Stimulated activated CD8-positive, alpha-beta memory T cell treated with anti-CD3 and anti-CD28 coated beads, Interleukin-12 subunit alpha, Interleukin-12 subunit beta, amount 100 ng/mL, for 24 hours (primary cell): ENCODE data around the gene ALDH2.
"Not testable (repeated sequence)": the region's sequence is repeated elsewhere in the genome, so short reads cannot be mapped to it uniquely, and the experiment has no call there.

ENCODE experiments used
- DNase-seq: peaks from one replicate; pipeline ENCODE4 v3.0.0-alpha.2; 2020; ENCODE audit errors: extremely low read depth

Gene ALDH2

DNA sequence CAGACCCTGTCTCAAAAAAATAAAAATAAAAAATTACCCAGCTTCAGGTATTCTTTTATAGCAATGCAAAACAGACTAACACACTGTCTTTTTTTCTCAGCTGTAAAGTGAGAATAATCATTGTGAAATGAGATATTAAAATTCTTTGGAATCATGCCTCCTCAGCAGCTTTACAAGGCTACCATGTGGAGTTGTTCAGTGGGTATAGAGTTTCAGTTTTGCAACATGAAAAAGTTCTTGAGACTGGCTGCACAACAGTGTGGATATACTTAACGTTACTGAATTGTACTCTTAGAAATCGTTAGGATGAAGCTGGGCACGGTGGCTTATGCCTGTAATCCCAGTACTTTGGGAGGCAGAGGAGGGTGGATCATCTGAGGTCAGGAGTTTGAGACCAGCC, 59.6 kb downstream of the ALDH2 start:
- no peak for DNase-seq

DNA sequence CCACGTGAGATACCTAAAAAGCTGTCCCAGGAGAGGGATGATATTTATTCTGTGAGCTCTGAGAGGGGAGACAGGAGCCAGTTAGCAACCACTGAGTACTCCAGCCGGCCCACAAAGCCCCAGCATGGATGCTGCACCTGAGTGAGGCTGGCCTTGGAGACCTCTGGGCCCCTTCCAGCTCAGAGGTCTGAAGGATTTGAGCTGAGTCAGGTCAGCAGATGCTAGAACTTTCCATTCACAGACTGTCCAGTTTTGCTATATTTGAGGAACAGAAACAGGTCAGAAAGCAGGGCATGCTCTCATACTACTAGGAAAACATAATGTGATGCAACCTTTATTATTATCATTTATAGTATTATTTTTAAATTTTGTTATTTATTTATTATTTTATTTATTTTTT, 60.3 kb downstream of the ALDH2 start:
- DNase-seq: no peak

GRCh38 chr12:111827907-111828306, 61.2 kb downstream of the ALDH2 start:
- DNase-seq: no peak

- no peak for DNase-seq
These were observed 61.7 kb downstream of the ALDH2 start for GRCh38 chr12:111828338-111828979.

DNA sequence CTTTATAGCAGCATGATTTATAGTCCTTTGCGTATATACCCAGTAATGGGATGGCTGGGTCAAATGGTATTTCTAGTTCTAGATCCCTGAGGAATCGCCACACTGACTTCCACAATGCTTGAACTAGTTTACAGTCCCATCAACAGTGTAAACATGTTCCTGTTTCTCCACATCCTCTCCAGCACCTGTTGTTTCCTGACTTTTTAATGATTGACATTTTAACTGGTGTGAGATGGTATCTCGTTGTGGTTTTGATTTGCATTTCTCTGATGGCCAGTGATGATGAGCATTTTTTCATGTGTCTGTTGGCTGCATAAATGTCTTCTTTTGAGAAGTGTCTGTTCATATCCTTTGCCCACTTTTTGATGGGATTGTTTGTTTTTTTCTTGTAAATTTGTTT, 62.9 kb downstream of the ALDH2 start:
- DNase-seq: not testable (repeated sequence)

DNA sequence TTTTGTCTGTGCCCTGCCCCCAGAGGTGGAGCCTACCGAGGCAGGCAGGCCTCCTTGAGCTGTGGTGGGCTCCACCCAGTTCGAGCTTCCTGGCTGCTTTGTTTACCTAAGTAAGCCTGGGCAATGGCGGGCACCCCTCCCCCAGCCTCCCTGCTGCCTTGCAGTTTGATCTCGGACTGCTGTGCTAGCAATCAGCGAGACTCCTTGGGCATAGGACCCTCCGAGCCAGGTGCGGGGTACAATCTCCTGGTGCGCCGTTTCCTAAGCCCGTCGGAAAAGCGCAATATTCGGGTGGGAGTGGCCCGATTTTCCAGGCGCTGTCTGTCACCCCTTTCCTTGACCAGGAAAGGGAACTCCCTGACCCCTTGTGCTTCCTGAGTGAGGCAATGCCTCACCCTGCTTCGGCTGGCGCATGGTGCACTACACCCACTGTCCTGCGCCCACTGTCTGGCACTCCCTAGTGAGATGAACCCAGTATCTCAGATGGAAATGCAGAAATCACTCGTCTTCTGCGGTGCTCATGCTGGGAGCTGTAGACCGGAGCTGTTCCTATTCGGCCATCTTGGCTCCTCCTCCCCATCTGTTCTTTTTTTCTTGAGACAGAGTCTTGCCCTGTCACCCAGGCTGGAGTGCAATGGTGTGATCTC, 68.1 kb downstream of the ALDH2 start:
- not testable (repeated sequence) for DNase-seq

- DNase-seq: not testable (repeated sequence)
These were observed 68.9 kb downstream of the ALDH2 start for GRCh38 chr12:111835531-111836181.

DNA sequence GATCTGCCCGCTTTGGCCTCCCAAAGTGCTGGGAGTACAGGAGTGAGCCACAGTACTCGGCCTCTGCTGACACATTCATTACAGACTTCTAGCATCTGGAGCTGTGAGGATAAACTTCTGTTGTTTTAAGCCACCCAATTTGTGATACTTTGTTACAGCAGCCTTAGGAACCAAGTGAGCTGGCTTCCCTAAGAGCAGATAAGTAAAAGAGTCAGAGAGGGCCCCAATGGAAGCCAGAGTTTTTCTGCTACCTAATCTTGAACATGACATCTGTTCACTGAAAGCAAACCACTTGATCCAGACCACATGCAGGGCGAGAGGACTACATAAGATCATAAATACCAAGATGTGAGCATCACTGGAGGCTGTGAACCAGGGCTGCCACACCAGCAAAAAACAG, 71.6 kb downstream of the ALDH2 start:
- no peak for DNase-seq

DNA sequence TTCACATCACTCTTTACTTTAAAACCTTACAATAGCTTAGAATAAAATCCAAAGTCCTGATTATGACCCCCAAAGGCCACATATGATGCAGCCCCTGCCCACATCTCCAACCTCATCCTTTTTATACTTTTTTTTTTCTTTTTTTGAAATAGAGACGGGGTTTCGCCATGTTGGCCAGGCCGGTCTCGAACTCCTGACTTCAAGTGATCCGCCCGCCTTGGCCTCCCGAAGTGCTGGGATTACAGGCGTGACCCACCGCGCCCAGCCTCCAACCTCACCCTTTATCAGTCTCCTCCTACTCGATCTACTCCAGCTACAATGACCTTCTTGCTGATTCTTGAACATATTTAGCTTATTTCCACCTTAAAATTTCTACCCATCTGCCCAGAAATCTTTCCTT, 74.1 kb downstream of the ALDH2 start:
- no peak for DNase-seq

GRCh38 chr12:111841236-111841749, 74.6 kb downstream of the ALDH2 start:
- no peak for DNase-seq

DNA sequence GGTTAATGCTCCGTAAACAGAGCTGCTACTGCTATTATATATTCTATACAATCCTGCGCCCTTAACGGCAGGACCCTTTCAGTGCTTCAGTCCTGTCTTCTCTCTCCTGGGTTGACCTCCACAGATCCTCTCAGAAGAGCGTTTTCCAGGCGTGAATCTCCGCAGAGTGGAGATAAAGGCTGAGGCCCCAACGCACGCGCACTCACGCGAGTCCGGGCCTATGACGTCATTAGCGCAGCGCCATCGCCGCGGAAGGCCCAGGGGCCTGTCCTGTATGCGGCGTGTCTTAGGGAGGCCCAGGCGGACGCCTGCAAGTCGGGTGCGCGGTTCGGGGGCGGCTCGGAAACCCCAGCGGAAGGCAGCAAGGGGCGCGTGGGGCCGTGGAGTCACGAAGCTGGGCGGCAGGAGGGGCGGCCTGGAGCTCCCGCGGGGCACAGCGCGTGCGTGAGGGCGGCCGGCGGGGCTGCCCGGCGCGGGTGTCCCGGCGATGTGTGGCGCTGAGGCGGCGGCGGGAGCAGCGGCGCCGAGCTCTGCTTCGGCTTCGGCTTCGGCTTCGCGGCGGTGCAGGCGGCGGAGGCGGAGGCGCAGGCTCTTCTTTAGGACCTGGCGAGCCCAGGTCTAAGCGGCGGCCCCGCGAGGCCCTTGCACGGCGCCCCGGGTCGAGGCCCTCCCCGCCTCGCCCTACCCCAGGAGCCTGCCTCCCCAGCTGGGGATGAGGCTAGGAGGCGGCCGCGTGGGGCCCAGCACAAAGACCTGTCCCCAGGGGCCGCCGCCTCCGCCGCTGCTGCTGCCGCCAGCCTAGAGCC, 75.2 kb downstream of the ALDH2 start, which contains the start of gene MAPKAPK5:
Gene MAPKAPK5 (plus strand): TSS at position 479 of the 806 bp plus-strand sequence. CDS start 506 bp downstream, outside the sequence.
- peak; percentile 93 for DNase-seq

DNA sequence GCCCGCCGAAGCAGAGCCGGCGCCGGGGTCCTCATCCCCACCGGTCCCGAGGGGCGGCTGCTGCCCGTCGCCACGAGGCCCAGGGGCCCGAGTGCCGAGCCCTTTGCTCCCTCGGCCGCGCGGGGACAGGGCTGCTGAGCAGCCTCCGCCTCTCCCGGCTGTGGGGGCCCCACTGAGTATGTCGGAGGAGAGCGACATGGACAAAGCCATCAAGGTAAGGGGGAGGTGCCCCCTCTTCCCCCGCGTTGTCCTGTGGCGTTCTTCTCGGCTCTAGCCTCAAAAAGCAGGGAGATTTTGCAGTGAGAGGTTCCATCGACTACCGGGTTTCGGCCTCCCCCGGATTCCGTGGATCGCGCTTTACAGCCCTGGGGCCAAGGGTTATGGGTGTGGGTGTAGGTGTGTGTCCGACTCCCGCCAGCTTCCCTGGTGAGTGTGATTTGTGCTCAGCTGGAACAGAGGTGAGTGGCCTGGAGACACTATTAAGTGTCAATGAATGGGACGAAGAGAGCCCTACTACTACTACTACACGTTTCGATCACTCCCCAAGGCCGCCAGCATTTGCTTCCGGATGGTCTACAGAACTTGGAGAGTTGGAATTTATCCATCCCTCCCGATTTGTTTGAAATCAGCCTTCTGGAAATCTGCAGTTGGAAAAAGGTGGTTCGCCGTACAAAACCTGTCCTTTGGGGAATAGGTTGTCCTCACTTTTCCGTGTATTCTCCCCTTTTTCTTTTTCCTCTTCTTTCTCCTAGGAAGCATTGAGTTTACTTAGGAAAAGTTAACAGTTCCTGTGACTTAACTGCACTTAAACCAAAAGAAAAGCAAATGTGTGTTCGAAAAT, 76.0 kb downstream of the ALDH2 start:
- no peak for DNase-seq

- DNase-seq: no peak
These were observed 79.3 kb downstream of the ALDH2 start for GRCh38 chr12:111846016-111846415.

DNA sequence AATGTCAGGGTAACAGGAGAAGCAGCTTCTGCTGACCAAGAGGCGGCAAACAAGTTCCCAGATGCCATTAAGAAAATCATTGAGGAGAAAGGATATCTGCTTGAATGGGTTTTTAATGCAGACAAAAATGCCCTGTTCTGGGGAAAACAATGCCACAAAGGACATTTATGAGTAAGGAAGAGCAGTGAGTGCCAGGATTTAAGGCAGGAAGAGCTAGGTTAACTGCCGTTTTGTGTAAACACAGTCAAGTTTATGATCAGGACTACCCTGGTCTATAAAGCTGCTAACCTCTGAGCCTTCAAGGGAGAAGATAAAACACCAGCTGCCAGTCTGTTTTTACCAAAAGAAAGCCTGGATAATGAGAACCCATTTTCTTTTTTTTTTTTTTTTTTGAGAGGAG, 83.8 kb downstream of the ALDH2 start:
- no peak for DNase-seq

DNA sequence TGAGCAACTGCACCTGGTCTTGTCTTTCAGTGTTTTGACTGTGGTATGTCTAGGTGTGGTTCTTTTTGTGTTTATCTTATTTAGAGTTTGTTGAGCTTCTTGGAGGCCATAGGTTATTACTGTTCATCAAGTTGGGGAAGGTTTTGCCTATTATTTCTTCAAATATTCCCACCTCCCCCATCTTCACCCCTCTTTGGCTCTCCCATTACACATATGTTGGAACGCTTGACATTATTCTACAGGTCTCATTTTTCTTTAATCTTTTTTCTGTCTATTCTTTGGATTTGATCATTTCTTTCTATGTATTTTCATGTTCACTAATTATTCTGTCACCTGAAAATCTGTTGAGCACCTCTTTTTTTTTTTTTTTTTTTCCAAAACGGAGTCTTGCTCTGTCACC, 91.5 kb downstream of the ALDH2 start:
- no peak for DNase-seq

DNA sequence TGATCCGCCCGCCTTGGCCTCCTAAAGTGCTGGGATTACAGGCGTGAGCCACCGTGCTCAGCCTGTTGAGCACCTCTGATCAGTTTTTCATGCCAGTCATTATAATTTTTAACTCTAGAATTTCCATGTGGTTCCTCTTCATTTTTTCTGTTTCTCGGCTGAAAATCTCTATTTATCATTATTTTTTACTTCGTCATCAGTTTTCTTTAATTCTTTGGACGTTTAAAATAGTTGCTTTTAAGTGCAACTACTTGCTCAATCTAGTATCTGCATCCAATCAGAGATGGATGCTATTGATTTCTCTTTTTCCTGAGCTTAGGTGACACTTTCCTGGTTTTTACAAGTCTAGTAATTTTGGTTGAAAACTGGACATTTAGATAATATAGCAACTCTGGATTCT, 92.0 kb downstream of the ALDH2 start:
- no peak for DNase-seq

- DNase-seq: no peak
These were observed 98.2 kb downstream of the ALDH2 start for GRCh38 chr12:111864913-111865312.
